GM18511 (cell line): Measurements from ENCODE around the gene PCGF3.
"Not testable (repeated sequence)": the region's sequence is repeated elsewhere in the genome, so short reads cannot be mapped to it uniquely, and the experiment has no call there.

ENCODE experiments used
- ATAC-seq: cut with Tn5 transposase; IDR thresholded peaks from one replicate; pipeline ENCODE4 v1.9.1; 2021; ENCODE audit warnings: mild to moderate bottlenecking, moderate library complexity; ENCODE audit not compliant: unreplicated experiment

The PCGF3 gene

GRCh38 chr4:780255-780654 lies 74.6 kb downstream of the PCGF3 start:
- not testable (repeated sequence) for ATAC-seq

DNA sequence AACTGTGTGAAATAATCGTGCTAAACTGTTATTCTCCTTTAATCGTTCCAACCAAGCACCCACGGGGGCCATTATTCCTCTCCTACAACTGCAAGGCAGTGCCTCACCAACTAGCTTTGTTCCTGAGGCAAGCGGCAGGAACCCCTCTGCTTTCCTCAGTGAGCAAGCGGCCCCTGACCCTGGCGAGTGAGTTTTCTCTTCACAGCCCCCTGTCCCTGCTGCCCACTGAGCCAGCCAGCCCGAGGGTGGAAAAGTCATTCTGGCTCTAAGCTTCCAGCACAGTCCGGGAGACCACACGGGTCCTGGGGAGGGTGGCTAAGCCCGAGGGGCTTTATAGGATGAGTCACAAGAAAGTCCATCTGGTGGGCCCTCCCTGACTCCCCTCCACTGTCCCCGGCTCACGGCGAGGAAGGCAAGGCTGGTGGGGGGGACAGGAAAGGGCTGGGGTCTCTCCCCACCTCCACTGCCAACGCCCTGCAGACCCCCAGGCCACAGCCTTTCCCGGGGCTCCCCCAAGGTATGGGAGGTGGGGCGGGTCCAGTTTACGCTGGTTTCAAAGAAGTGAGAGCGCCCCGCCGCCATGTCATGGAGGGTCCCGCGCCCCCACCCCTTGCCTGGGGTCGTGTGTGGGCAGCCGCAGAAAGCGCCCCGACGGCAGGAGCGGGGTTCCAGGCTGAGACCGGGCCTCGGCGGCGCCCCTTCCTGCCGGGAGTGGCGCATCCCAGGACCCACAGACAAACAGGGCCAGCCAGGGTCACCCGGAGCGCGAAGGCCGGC lies 75.3 kb downstream of the PCGF3 start:
- peak; percentile 3 for ATAC-seq

GRCh38 chr4:781493-782216 lies 76.0 kb downstream of the PCGF3 start:
- ATAC-seq = peak; percentile 95

DNA sequence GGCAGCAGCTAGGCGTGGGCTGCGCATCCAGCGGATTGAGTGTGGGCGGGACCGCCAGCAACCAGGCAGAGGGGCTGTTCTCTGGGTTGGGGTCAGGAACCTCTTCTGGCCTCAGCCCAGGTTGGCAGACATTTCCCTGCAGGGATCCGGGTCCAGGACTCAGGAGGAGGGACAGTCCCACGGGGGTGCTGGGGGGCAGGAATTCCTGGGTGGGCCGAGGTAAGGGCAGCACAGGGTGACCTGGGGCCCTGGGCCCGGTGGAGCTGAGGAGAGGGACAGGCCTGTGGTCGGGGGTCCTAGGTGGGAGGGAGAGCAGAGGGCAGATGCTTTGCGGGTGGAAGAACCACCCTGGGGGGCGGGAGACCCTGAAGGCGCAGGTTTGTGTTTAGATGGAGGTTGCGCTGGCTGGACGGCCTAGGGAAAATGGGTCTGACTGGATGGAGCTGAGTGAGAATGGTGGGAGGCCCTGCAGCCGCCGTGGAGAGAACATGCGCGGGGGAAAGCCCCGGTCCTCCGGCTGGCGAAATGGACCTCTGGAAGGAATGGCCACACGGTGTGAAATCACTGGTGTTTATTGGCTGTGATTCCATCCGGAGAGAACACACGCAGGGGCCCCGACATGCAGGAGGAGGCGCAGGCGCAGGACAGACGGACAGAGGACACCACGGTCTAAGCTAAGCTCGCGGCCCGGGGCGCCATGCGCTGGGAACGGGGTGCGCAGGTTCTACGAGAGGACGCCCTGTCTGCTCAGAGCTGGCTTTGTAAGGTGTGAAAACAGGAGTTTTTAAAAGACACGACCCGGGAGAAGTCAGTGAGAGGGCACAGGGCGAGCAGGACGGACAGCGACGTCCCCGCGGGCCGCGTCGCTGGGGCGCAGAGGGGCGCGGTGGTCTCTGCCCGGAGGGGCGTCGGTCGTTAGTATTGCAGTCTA lies 79.0 kb downstream of the PCGF3 start:
- no peak for ATAC-seq

DNA sequence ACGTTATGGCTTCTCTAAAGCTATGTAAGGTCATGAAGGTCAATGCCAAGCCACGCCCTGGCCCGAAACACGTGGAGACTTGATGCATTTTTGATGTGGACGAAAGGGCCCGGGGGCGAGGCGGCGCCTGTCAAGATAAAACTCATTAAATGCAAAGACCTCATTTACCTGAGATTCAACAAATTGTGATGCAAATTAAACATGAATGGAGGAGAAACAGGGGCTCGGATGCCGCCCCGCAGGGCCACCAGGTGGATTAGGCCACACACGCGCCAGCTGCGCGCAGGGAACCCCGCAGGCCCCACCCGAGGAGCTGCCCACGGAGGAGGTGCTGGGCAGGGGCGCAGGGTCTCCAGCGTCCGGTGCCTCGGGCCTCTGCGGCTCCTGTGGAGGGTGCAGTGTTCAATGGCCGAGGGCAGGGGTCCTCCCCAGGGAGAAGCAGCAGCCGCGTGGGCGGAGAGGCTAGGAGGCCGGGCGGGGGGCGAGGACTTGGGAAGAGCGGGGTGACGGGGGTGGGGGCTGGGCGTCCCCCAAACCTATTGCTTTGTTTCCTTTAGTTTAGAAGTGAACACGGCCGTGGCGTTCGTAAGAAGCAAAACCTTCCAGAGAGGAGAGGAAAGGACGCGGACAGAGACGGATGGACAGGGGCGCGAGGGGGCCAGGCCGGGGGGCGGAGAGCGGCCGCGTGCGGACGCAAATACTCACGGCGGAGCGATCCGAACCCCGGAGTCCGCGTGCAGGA lies 79.9 kb downstream of the PCGF3 start:
- ATAC-seq = no peak

DNA sequence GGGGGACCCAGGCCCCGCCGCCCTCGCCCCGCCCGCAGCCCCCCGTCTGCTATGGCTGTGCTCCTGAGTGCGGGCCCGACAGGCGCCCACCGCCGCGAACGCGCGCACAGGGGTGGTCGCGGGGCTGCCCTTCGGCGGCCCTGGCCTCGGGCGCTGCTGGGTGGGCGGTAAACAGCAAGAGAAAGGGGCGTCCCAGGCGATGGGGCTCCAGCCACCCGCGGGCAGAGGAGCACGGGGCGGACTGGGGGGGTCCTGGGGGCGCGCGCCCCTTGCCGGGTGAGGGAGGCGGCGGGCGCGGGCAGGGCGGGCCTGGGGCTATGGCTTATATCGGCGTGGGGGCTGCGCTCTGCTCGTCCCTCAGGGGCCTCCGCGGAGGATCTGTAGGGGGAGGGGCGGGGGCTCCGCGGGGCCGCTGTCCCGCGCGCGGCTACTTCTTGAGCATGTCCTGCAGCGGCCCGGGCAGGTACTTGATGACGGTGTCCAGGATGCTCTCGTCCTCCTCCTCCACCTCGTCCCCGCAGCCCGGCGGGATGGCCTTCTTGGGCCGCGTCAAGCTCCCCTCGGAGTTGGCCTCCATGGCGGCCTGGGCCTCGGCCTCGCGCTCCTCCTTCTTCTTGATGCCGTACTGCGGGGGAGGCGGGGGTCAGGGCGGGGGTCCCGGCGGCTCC lies 80.6 kb downstream of the PCGF3 start:
- no peak for ATAC-seq

- no peak for ATAC-seq
Measured at GRCh38 chr4:786861-787300, 81.2 kb downstream of the PCGF3 start.

DNA sequence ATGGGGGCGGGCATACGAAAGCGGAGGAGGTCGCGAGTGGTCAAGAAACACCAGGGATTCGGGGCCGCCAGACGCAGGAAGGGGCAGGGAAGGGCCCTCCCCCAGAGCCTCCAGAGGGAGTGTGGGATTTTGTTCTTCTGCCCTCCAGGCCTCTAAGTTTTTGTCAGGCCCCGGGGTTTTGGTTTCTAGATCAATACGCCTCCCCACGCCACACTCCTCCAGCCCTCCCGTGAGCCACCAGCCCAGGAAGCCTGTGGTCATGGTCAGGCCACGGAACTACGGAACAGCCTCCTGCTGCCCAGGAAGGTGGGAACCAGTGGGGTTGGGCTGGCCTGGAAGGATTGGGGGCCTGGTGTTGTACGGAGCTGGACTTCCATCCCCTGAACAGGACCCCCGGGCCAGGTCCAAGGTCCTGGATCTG lies 81.9 kb downstream of the PCGF3 start:
- ATAC-seq = no peak

DNA sequence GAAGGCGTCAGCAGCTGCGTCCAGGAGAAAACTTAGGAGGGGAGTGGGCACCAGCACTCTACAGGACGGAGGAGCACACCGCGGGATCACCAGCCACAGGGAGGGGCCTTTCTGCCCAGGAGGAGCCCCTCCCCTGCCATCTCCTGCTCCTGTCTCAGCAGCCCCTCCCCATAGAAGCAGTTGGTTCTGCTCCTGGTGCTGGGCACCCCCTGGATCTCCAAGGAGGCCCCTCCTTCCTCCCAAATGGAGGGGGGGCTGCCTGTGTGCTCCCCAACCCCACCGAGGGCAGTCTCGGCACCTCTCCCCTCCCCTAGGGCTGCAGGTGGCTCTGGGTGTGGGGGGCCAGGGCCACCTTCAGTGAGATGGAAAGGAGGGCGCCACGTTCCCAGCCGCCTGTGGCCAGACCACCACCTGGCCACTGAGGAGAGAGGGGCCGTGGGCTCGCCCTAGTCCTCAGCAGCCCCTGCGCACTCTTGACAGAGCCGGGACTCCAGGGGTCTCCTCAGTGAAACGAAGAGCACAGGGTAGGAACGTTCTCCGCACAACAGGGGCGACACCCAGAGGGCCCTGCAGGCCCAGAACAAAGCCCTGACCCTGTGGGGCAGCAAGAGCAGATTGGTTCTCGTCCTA lies 82.5 kb downstream of the PCGF3 start:
- no peak for ATAC-seq

- no peak for ATAC-seq
Measured at GRCh38 chr4:788636-789297, 83.1 kb downstream of the PCGF3 start.

DNA sequence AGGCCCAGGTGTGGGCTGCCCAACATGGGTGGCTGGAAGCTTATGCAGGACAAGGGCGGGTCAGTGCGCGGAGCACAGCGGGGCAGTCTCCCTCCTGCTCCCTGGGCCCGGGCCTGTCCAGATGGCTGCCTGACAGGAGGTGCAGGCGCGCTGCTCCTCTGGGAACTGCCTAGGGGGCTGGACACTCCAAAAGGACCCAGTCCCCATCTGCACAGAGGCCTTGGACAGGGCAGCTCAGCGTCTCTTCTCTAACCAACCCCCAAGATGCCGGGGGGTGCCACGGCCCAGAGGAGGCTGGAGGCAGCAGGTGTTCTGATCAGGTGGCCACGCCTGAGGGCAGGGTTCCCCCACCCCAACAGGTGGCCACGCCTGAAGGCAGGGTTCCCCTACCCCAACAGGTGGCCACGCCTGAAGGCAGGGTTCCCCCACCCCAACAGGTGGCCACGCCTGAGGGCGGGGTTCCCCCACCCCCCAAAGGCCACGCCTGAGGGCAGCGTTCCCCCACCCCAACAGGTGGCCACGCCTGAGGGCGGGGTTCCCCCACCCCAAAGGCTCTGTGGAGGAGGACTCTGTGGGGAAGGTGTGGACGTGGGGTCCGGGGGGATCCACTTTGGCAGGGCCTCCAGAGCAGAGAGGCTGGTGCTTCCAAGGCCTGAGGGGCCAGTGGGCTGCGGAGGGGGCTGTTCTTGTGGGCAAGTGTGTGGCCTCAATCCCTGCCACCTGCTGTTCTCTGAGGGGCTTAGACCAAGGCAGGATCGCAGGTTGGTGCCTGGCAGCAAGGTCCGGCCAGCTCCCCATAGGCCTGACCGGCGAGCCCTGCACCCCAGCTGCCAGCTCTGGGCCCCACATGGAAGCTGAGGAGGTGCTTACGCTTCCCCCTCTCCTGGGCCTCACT lies 84.2 kb downstream of the PCGF3 start:
- ATAC-seq = no peak

GRCh38 chr4:790466-790820 lies 84.8 kb downstream of the PCGF3 start:
- no peak for ATAC-seq

DNA sequence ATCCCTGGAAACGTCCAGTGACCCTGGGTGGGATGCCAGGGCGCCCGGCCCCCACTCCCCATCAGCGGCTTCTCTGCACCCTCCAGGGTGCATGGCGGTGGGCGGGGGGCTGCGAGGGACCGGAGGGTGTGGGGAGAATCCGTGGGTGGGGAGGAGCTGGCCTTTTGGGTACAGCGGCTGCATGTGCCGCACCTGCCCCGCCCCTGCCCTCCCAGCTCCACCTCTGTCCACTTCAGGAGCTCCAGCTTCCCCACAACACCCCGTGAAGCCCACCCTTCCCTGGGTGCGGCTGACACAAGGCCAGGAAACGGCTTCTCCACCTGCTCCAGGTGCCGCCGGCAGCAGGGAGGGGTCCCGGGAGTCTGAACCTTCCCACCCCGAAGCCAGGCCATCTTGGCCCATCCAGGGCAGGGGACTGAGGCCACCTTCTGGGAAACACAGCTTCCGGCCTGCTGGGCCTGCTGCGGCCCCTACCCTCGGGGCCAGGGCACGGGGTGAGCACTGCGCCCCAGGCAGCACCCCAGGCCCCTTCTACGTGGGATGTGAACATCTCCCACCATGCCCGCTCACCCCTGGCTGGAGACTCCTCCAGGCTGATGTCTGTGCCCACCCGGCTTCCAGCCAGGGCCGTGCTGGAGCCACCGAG lies 85.7 kb downstream of the PCGF3 start:
- ATAC-seq = no peak

DNA sequence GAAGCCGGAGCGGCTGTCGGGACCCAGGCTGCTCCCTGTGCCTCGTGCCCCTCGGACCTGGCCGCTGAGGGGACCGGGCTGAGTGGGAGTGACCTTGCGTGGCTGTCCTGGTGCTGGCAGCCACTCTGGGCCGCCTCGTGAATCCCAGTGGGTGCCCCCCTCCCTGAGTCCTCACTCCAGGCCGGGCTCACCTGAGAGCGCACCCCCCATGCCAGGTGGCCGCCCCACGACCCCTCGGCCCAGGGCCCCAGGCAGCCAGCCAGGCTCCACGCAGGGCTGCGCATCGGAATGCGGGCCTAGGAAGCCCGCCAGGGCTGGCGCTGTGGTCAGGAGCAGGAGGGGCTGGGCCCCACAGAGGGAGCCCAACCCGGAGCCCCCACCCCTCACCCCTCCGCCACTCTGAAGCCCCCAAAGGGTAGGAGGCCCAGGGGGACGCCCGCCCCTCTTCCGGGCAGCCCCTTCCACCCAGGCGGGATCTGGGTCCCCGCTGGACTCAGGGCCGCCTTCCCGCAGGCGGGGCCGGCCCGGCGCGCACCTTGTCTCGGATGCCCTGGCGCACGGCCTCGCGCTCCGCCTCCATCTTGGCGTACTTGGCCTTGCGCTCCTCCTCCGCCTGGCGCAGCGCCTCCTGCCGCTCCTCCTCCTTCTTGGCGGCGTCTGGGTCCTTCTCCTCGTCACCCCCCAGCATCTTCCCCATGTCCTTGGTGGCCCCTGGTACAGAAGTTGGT lies 86.4 kb downstream of the PCGF3 start:
- ATAC-seq = no peak

- ATAC-seq = no peak
Measured at GRCh38 chr4:792626-793092, 87.0 kb downstream of the PCGF3 start.

GRCh38 chr4:793093-793861 lies 87.6 kb downstream of the PCGF3 start:
- no peak for ATAC-seq
